ENCODE measurements around the gene MPI. TPM values are rescaled to one million over a fixed set of nuclear protein-coding genes. Genes with fewer than 3 reads are reported as not detected.

The MPI gene
- total RNA-seq: 49.1 and 54.9 TPM in 2 replicates

GRCh38 chr15:74889883-74890664 is at the start of gene MPI:
TSS of gene MPI (plus strand) at chr15:74890042. CDS start at chr15:74890074, 32 bp downstream.

GRCh38 chr15:74842581-74843444 is 47.0 kb upstream of the MPI start, which contains the start of gene ULK3:
TSS of gene ULK3 (minus strand) at chr15:74843156. CDS start at chr15:74843105, 51 bp downstream.

GRCh38 chr15:74873036-74873755 is 16.6 kb upstream of the MPI start, which contains the start of gene SCAMP2:
TSS of gene SCAMP2 (minus strand) at chr15:74873365. CDS start at chr15:74873255, 110 bp downstream.

GRCh38 chr15:74906450-74907162 is 16.8 kb downstream of the MPI start, which contains the start of gene FAM219B:
TSS of gene FAM219B (minus strand) at chr15:74906851. CDS start at chr15:74906800, 51 bp downstream.

GRCh38 chr15:74937590-74938371 is 47.9 kb downstream of the MPI start, which contains the start of gene COX5A:
TSS of gene COX5A (minus strand) at chr15:74938073. CDS start at chr15:74938014, 59 bp downstream.

Small RNA genes within 50 kb of the gene (small RNA-seq; reads per million reads assigned to genes)
- gene MIR6882: 0.98 reads per million, percentile 58 among the genes with 10 or more reads in this experiment

Other genes with a start within 250 kb of the MPI start
- gene EDC3, start 194.0 kb upstream of the MPI start, total RNA-seq: 14.1 and 17.6 TPM in 2 replicates
- 9.1 and 10.5 TPM in 2 replicates for gene CYP1A1, start 164.5 kb upstream of the MPI start, total RNA-seq
- not detected in 2 replicates for gene CYP1A2, start 141.2 kb upstream of the MPI start, total RNA-seq
- 51.4 and 60.1 TPM in 2 replicates for gene CSK, start 108.0 kb upstream of the MPI start, total RNA-seq
- gene LMAN1L, start 77.2 kb upstream of the MPI start, total RNA-seq: not detected in 2 replicates
- gene CPLX3, start 63.4 kb upstream of the MPI start, total RNA-seq: not detected in 2 replicates
- gene ULK3, start 46.9 kb upstream of the MPI start, total RNA-seq: 36.6 and 40.5 TPM in 2 replicates
- gene SCAMP2, start 16.7 kb upstream of the MPI start, total RNA-seq: 37.0 and 37.2 TPM in 2 replicates
- 45.1 and 47.2 TPM in 2 replicates for gene FAM219B, start 16.8 kb downstream of the MPI start, total RNA-seq
- gene COX5A, start 48.0 kb downstream of the MPI start, total RNA-seq: 64.3 and 68.1 TPM in 2 replicates
- gene RPP25, start 66.7 kb downstream of the MPI start, total RNA-seq: 18.3 and 23.2 TPM in 2 replicates
- 10.8 and 11.1 TPM in 2 replicates for gene SCAMP5, start 105.5 kb downstream of the MPI start, total RNA-seq
- gene PPCDC, start 133.5 kb downstream of the MPI start, total RNA-seq: 9.5 and 12.7 TPM in 2 replicates